Heart left ventricle (tissue), 16 donors: ENCODE measurements around the gene DAGLA. TPM values are rescaled to one million over a fixed set of nuclear protein-coding genes. Genes with fewer than 3 reads are reported as not detected.

ENCODE experiments used
- ATAC-seq, 4 donors: fragments of 200-7000 bp; cut with Tn5 transposase; one replicate each; pipeline ENCODE4 v1.9.1; 2020 to 2022; ENCODE audit warnings: moderate library complexity in 4 of 4, mild to moderate bottlenecking in 3 of 4, moderate number of reproducible peaks in 1 of 4
- DNase-seq, 5 donors: peaks; one replicate each; pipeline ENCODE4 v3.0.0-alpha.2; 2020
- H3K27ac ChIP-seq, 12 donors: fragments of 200-600 bp; sonication (generic) in 4 of 12; one replicate each; pipeline versions ENCODE4 v1.5.0 to v1.8.0; 2016 to 2022; ENCODE audit warnings: mild to moderate bottlenecking in 2 of 12
- H3K27me3 ChIP-seq, 9 donors: fragments of 200-600 bp; sonication (generic) in 2 of 9; one replicate each; pipeline versions ENCODE4 v1.5.1 to v1.8.0; 2016 to 2022; ENCODE audit warnings: mild to moderate bottlenecking in 3 of 9
- H3K36me3 ChIP-seq, 9 donors: fragments of 200-600 bp; sonication (generic) in 2 of 9; one replicate each; pipeline versions ENCODE4 v1.5.0 to v1.8.0; 2018 to 2022; ENCODE audit warnings: mild to moderate bottlenecking in 2 of 9
- H3K4me1 ChIP-seq, 12 donors: fragments of 200-600 bp; sonication (generic) in 4 of 12; one replicate each; pipeline versions ENCODE4 v1.5.0 to v1.8.0; 2016 to 2022; ENCODE audit warnings: mild to moderate bottlenecking in 3 of 12
- H3K4me3 ChIP-seq, 12 donors: fragments of 200-600 bp; sonication (generic) in 4 of 12; one replicate each; pipeline versions ENCODE4 v1.5.0 to v1.8.0; 2017 to 2022; ENCODE audit warnings: mild to moderate bottlenecking in 9 of 12, moderate library complexity in 4 of 12
- H3K9me3 ChIP-seq, 12 donors: fragments of 200-600 bp; sonication (generic) in 4 of 12; one replicate each; pipeline versions ENCODE4 v1.5.0 to v1.8.0; 2016 to 2022; ENCODE audit warnings: mild to moderate bottlenecking in 1 of 12
- POLR2A ChIP-seq, 2 donors: fragments of 450-650 bp; IDR thresholded peaks; one replicate each; pipeline ENCODE4 v1.6.1; 2017; ENCODE audit warnings: antibody characterized with exemption in 2 of 2, mild to moderate bottlenecking in 2 of 2, moderate library complexity in 2 of 2
- WGBS, 4 donors: extraction: QIAGEN DNeasy Blood & Tissue Kit in 2 of 4; methylation state at CpG; one replicate each; pipeline versions ENCODE4 v1.1.5 to v1.1.7; 2013 to 2018; 5-methylcytosine and 5-hydroxymethylcytosine counted together
- intact Hi-C, 10 donors: fragments of 100-400 bp; cut with DNase I; formaldehyde crosslinking; loops; one replicate each; pipeline versions ENCODE4 v1.11.1 to v1.14.2; 2022
- polyA plus RNA-seq, 2 donors: library from polyadenylated mRNA; stranded (reverse); fragments of 200-250 nt; gene quantifications; one replicate each; pipeline ENCODE4 v1.2.3, GENCODE V29; 2013
- total RNA-seq, 9 donors: library from RNA; depleted of rRNA in 2 of 9; stranded (reverse); fragments of >200 nt in 2 of 9; fragmentation: NEBNext Ultra II Directional in 3 of 9; extraction: Animal tissue kit (Norgen Biotek cat#: 25700) in 3 of 9; gene quantifications; one replicate each; pipeline versions ENCODE4 v1.1.0 to v1.2.4, GENCODE V29; 2016 to 2023
- TF ChIP-seq, protein P1 (sequence below), 12 donors: fragments of 200-600 bp; sonication (generic) in 4 of 12; IDR thresholded peaks; one replicate each; pipeline versions ENCODE4 v1.5.0 to v1.8.0; 2018 to 2022; ENCODE audit warnings: antibody characterized with exemption in 12 of 12, mild to moderate bottlenecking in 5 of 12
- donor health status: ischemic (EF 13 %, LVEDD 7.1; RV severe dilation, severe dysfunction).
- donor health status: healthy with polysubstance abuse.
- donor health status: DM: no; HTN: yes; CAD: no.
- donor health status: DM: no; HTN: no; CAD: no.
- donor health status: ischemic (EF 25% LVEDD 6.9; RV normal size, moderate dysfunction).
- donor health status: ischemic (EF 25% LVEDD 5.7; RV mildly dilated, moderate dysfunction).
- donor health status: healthy.
- donor health status: DM: yes; HTN: yes; CAD: no.
- donor health status: ischemic (EF 35%, LVEDD 5.7; RV mildly dilated, moderate dysfunction).
- donor health status: nonischemic (EF 11% LVEDD 7.7; RV severe dilation, severe dysfunction).
- donor health status: DM: yes; HTN: yes; CAD: no.
- donor health status: PGD.
- donor health status: ischemic (EF 29% LVEDD 5.4; RV normal size, mild dysfunction).
- donor health status: nonischemic (EF 23%, LVEDD 6.1; RV moderate dilation, normal function).

The DAGLA gene
- total and polyA plus RNA-seq, 11 donors, result 2.2 to 5.6 (median 3.3) TPM

- intact Hi-C loops, result loop anchor here in 3 of 10 donors (5.0 to 10.0 kb wide), 3 partner anchors 247 to 257 kb away; a partner anchor contains a TSS
- H3K36me3 ChIP-seq, result peaks cover 0 to 35% (median 8%) of the 10 kb centered on the region in 9 donors
- WGBS, 4 donors, result 88 to 89% (median 88%) methylated on average over 17 to 19 of the region's 19 CpGs
Measured at GRCh38 chr11:61731211-61731951, 51.2 kb downstream of the DAGLA start.

DNA sequence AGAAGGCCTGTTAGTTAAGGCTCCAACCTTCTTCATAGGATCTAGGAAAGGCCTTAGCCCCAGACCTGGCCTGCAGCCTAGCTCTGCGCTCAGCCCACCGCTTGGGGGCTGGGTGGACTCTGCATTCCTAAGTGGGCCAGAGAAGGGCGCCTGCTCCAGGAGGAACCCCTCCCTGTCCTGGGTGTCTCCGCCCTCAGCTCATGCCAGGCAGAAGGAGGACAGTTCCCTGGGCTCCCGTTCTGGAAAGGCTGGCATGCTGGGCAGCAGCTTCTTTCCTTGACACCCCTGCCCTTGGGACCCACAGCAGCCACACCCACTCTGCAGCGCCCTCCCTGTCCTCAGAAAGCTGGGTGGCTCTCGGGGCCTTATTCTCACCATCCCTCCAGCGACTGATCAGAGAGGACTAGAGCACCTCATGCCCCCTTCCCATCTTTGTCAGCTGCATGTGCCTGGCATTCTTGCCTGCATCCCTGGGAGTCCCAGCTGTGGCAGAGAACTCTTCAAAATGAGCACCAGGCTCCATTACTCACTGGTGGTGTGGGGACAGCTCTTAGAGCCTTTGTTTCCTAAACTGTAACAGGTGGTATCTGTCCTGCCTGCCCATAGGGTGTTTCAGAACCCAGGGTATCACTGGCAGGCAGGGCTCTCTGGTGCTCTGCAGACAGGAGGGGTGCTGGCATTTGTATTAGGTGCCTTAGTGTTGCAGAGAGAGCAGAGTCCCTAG lies 51.9 kb downstream of the DAGLA start:
- H3K27ac ChIP-seq, result peak overlapping the region in 3 of 12 donors; percentile 12 to 59 (median 57)
- no peaks in the 10 kb centered on the region for H3K9me3 ChIP-seq
- peaks cover 0 to 39% (median 8%) of the 10 kb centered on the region in 9 donors for H3K36me3 ChIP-seq
- 76 to 90% (median 81%) methylated on average over 7 to 8 of the region's 8 CpGs for WGBS, 4 donors
- intact Hi-C loops, result loop anchor here in 6 of 10 donors (2.0 to 10.0 kb wide), 5 partner anchors 51 to 257 kb away; partner anchors contain the start of gene DAGLA (in 3 of the 6)
- peaks cover 0 to 37% (median 10%) of the 10 kb centered on the region in 12 donors for H3K4me1 ChIP-seq
- ATAC-seq (no peak), DNase-seq (no peak)
- no peaks in the 10 kb centered on the region for H3K27me3 ChIP-seq
- no peak overlapping the region for H3K4me3 ChIP-seq
- TF ChIP-seq, protein P1, sequence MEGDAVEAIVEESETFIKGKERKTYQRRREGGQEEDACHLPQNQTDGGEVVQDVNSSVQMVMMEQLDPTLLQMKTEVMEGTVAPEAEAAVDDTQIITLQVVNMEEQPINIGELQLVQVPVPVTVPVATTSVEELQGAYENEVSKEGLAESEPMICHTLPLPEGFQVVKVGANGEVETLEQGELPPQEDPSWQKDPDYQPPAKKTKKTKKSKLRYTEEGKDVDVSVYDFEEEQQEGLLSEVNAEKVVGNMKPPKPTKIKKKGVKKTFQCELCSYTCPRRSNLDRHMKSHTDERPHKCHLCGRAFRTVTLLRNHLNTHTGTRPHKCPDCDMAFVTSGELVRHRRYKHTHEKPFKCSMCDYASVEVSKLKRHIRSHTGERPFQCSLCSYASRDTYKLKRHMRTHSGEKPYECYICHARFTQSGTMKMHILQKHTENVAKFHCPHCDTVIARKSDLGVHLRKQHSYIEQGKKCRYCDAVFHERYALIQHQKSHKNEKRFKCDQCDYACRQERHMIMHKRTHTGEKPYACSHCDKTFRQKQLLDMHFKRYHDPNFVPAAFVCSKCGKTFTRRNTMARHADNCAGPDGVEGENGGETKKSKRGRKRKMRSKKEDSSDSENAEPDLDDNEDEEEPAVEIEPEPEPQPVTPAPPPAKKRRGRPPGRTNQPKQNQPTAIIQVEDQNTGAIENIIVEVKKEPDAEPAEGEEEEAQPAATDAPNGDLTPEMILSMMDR (IDR thresholded peaks at IDR 0.05), result no peak
- TF ChIP-seq POLR2A (IDR thresholded peaks at IDR 0.05), result no peak

More at GRCh38 chr11:61731211-61731951, 51.2 kb downstream of the DAGLA start:
- DNase-seq, result no peak
- TF ChIP-seq POLR2A (IDR thresholded peaks at IDR 0.05), result no peak
- TF ChIP-seq, protein P1 (IDR thresholded peaks at IDR 0.05), result no peak
- no peak for ATAC-seq
- no peaks in the 10 kb centered on the region for H3K9me3 ChIP-seq
- H3K4me1 ChIP-seq, result peaks cover 0 to 39% (median 10%) of the 10 kb centered on the region in 12 donors
- H3K4me3 ChIP-seq, result no peak overlapping the region
- peak overlapping the region in 1 of 12 donors; percentile 38 for H3K27ac ChIP-seq
- no peaks in the 10 kb centered on the region for H3K27me3 ChIP-seq

DNA sequence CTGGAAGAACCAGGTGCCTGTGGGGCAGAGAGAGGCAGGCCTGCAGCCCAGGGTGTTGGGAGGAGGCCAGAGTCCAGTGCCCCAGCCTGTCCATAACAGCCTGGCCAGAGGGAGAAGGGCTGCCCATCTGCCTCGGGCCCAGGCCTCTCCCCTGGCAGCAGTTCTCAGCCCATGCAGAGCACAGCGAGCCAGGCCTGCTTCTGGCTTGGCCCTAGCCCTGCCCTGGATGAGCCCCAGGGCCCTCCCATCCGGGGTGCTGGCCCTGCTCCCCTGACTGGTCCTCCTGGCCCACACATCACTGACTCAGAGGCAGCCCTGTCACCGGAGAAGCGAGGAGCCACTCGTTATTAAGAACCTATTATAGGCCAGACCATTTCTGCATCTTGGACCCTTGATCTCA lies 52.5 kb downstream of the DAGLA start:
- WGBS, 4 donors, result 40 to 70% (median 51%) methylated on average over 1 to 6 of the region's 6 CpGs
- no peak for TF ChIP-seq POLR2A (IDR thresholded peaks at IDR 0.05)
- TF ChIP-seq, protein P1 (IDR thresholded peaks at IDR 0.05), result no peak
- peaks cover 0 to 39% (median 8%) of the 10 kb centered on the region in 9 donors for H3K36me3 ChIP-seq
- H3K27ac ChIP-seq, result peak overlapping the region in 3 of 12 donors; percentile 12 to 59 (median 57)
- H3K9me3 ChIP-seq, result no peaks in the 10 kb centered on the region
- intact Hi-C loops, result loop anchor here (1.0 to 10.0 kb wide), 7 partner anchors 51 to 258 kb away; partner anchors contain the start of gene DAGLA (in 7 of the 10)
- H3K4me3 ChIP-seq, result no peak overlapping the region
- DNase-seq (no peak), ATAC-seq (peak in 3 of 4 donors; percentile 26 to 35 (median 27))
- no peaks in the 10 kb centered on the region for H3K27me3 ChIP-seq
- peaks cover 0 to 31% (median 10%) of the 10 kb centered on the region in 12 donors for H3K4me1 ChIP-seq
